A673 (cell line): ENCODE data around the gene FAM240B. TPM values are rescaled to one million over a fixed set of nuclear protein-coding genes. Genes with fewer than 3 reads are reported as not detected.

Experiments
- BruUV-seq: library from RNA; stranded (reverse); fragments of 400-500 nt; replicated peaks from 2 replicates; lab custom pipeline; 2021; lab: Mats Ljungman, UMichigan
- CTCF ChIA-PET: fragments of 300-600 bp; sonication (Branson Sonifier 250); formaldehyde crosslinking; loops from one replicate; lab custom pipeline; 2022; ENCODE audit warnings: antibody characterized with exemption; lab: Charles Lee
- POLR2A ChIA-PET: fragments of 300-600 bp; sonication (Branson Sonifier 250); formaldehyde crosslinking; loops from one replicate; lab custom pipeline; 2022; ENCODE audit warnings: antibody characterized with exemption; ENCODE audit not compliant: low non-redundant PET; lab: Charles Lee
- DNase-seq: peaks from one replicate; pipeline ENCODE4 v3.0.0-alpha.2; 2015; ENCODE audit warnings: low spot score
- H3K27ac ChIP-seq: fragments of 200-600 bp; sonication (generic); 2 replicates; pipeline ENCODE4 v1.5.1; 2016; ENCODE audit warnings: mixed run types, low read depth, mild to moderate bottlenecking, mixed read lengths, antibody characterized with exemption, low read length; ENCODE audit not compliant: poor library complexity, severe bottlenecking
- H3K27me3 ChIP-seq: fragments of 200-600 bp; sonication (generic); replicated peaks from 2 replicates; pipeline ENCODE4 v1.6.1; 2017; ENCODE audit warnings: mixed run types, low read depth, mild to moderate bottlenecking, mixed read lengths, antibody characterized with exemption, low read length; ENCODE audit not compliant: insufficient read depth, poor library complexity
- H3K36me3 ChIP-seq: fragments of 200-600 bp; sonication (generic); 2 replicates; pipeline ENCODE4 v1.6.1; 2016; ENCODE audit warnings: mixed run types, mild to moderate bottlenecking, mixed read lengths, antibody characterized with exemption, low read length; ENCODE audit not compliant: insufficient read depth, poor library complexity, severe bottlenecking
- H3K4me1 ChIP-seq: fragments of 200-600 bp; sonication (generic); 2 replicates; pipeline ENCODE4 v1.6.1; 2017; ENCODE audit warnings: mixed run types, mild to moderate bottlenecking, mixed read lengths, antibody characterized with exemption, low read length; ENCODE audit not compliant: insufficient read depth, poor library complexity, severe bottlenecking
- H3K4me3 ChIP-seq: fragments of 200-600 bp; sonication (generic); 2 replicates; pipeline ENCODE4 v1.5.1; 2016; ENCODE audit warnings: low read depth, mixed run types, mild to moderate bottlenecking, mixed read lengths, low read length; ENCODE audit not compliant: poor library complexity, severe bottlenecking
- H3K9me3 ChIP-seq: fragments of 200-600 bp; sonication (generic); 2 replicates; pipeline ENCODE4 v1.6.1; 2016; ENCODE audit warnings: mixed run types, low read depth, mild to moderate bottlenecking, mixed read lengths, antibody characterized with exemption, low read length; ENCODE audit not compliant: poor library complexity, severe bottlenecking
- CTCF ChIP-seq: fragments of 300-800, 200-600 bp; sonication (generic); conservative IDR thresholded peaks from 2 replicates; pipeline ENCODE4 v1.5.1; 2017; ENCODE audit warnings: low read depth, mild to moderate bottlenecking, antibody characterized with exemption, low read length, moderate library complexity, mixed read lengths
- EZH2 ChIP-seq: fragments of 200-600 bp; sonication (generic); IDR thresholded peaks from 2 replicates; pipeline ENCODE4 v1.6.1; 2017; ENCODE audit warnings: borderline replicate concordance, low read depth, mild to moderate bottlenecking, mixed read lengths, antibody characterized with exemption, low read length; ENCODE audit not compliant: poor library complexity, severe bottlenecking
- intact Hi-C: fragments of 100-400 bp; cut with micrococcal nuclease; formaldehyde crosslinking; loops from one replicate; pipeline ENCODE4 v1.10.0; 2022; ENCODE audit not compliant: unreplicated experiment
- total RNA-seq: library from RNA; stranded (reverse); gene quantifications from 2 replicates; pipeline ENCODE4 v1.2.3, GENCODE V29; 2021

Gene FAM240B
- total RNA-seq, 1 experiment from 2014 or later = not detected

DNA sequence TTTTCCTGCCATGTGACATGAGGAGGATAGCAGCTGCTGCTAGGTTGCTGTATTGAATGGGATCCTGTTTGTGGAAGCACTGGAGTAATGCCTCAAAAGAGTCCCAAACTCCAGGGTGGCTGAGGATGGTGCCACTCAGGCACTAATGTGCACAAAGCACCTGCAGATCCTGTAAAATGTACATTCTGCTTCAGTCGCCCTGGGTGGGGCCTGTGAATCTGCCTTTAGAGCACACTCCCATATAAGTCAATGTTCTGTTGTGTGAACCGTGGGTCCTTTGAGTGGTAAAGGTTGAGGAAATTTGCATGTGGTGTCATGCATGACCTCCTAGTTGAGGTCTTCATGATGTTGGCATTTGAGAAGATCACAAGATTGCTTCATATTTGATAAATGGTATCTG, 67.9 kb downstream of the FAM240B start:
- peaks cover 7% of the 10 kb centered on the region for H3K27me3 ChIP-seq
- H3K27ac ChIP-seq = no peak overlapping the region
- intact Hi-C loops = loop anchor here (10.0 kb wide), 1 partner anchor 53 kb away; no protein-coding TSS in a partner anchor
- no peak for DNase-seq
- no peak for TF ChIP-seq CTCF
- no peak for TF ChIP-seq EZH2
- no peaks in the 10 kb centered on the region for H3K4me1 ChIP-seq
- CTCF ChIA-PET = no interaction called here
- H3K36me3 ChIP-seq = no peaks in the 10 kb centered on the region
- H3K9me3 ChIP-seq = no peaks in the 10 kb centered on the region
- POLR2A ChIA-PET = no interaction called here
- H3K4me3 ChIP-seq = no peak overlapping the region
- BruUV-seq = no TSS peak

DNA sequence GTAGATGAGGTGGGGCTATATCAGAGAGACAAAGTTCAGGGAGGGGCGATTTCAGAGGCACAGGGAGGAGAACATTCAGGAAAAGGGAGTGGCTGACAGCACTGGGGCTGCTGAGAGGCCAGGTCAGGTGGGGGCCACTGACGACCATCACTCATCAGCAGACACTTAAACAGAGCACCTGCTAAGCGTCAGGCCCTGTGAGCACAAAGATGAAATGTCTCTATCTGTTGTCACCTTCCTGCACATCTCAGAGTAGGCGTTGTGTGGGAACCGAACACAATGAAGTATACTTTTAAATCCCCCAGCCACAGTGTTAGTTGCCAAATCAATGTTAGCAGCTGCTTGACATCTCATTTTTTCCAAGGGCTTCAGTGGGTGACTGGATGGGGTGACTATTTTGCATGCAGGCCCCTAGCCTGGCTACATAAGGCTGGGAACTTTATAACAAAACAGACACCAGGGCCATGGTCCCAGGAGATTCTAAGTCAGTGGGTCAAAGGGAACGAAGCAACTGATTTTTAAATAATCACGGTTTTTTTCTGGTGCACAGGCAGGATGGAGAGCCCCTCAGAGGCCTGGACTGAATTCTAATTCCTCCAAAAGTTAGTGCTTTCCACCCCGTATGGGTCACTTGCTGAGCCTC, 68.4 kb downstream of the FAM240B start:
- Histone ChIP-seq H3K27me3 (peaks cover 5% of the 10 kb centered on the region), H3K4me1 (no peaks in the 10 kb centered on the region), H3K27ac (no peak overlapping the region), H3K4me3 (no peak overlapping the region), H3K9me3 (no peaks in the 10 kb centered on the region), H3K36me3 (no peaks in the 10 kb centered on the region)
- intact Hi-C loops = loop anchor here (10.0 kb wide), 1 partner anchor 53 kb away; no protein-coding TSS in a partner anchor
- CTCF ChIA-PET = no interaction called here
- no TSS peak for BruUV-seq
- DNase-seq = no peak
- TF ChIP-seq CTCF (no peak), EZH2 (no peak)
- POLR2A ChIA-PET = no interaction called here

GRCh38 chr9:38650564-38650963, 69.4 kb downstream of the FAM240B start:
- H3K27ac ChIP-seq = no peak overlapping the region
- DNase-seq = no peak
- H3K9me3 ChIP-seq = no peaks in the 10 kb centered on the region
- POLR2A ChIA-PET = no interaction called here
- TF ChIP-seq EZH2 (no peak), CTCF (no peak)
- H3K4me3 ChIP-seq = no peak overlapping the region
- H3K36me3 ChIP-seq = no peaks in the 10 kb centered on the region
- CTCF ChIA-PET = no interaction called here
- H3K4me1 ChIP-seq = no peaks in the 10 kb centered on the region
- H3K27me3 ChIP-seq = peaks cover 5% of the 10 kb centered on the region
- intact Hi-C loops = loop anchor here (10.0 kb wide), 1 partner anchor 54 kb away; no protein-coding TSS in a partner anchor
- BruUV-seq = no TSS peak
